Vagina (tissue), 2 donors: ENCODE results near the gene CYP26C1.

Experiments
- CTCF ChIP-seq, 3 experiments: fragments of 450-650 bp in 2 of 3; fragments of 200-600 bp in 1 of 3; sonication (generic) in 1 of 3; IDR thresholded peaks; one replicate each; pipeline ENCODE4 v1.5.1; 2017 to 2019; ENCODE audit warnings: antibody characterized with exemption in 3 of 3, mild to moderate bottlenecking in 2 of 3, moderate library complexity in 2 of 3
- POLR2A ChIP-seq, 2 donors: fragments of 450-650 bp; IDR thresholded peaks; one replicate each; pipeline ENCODE4 v1.6.1; 2017; ENCODE audit warnings: antibody characterized with exemption in 2 of 2, mild to moderate bottlenecking in 2 of 2, moderate library complexity in 2 of 2

DNA sequence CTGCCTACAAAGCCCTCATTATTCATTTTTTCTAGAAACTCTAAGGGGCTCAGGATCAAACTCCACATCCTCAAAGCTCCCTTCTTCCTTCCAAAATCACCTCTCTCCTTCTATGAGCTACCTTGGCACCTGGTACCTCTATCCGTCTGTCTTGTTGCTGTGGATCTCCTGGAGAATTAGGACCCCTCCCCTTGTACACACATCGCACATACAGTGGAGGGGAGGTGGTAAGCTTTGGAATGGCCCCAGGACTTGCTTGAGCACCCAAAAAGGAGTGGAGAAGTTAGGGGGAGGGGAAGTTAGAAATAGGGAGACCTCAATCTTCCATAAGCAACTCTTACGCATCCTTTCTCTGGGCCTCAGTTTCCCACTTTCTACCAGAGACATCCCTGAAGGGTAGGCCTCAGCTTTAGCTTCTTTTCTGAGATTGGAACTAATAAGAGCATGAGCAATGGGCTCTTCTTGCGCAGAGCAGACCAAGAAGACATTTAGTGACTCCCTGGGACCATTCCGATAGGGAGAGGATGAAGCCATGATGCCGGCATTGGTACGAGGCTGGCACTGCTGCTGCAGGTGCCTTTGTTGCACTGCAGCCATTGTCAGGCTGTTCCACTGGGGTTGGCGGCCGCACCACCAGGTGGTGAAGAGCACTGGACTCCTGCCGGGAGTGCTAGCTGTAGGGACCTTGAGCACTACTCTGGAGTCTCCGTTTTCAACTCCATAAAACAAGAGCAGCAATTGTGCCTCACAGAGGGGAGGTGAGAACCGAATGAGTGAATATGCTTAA is 4.5 kb downstream of the CYP26C1 start:
- no peak for TF ChIP-seq CTCF (IDR thresholded peaks at IDR 0.05)
- TF ChIP-seq POLR2A (IDR thresholded peaks at IDR 0.05), result no peak
